ENCODE data around the gene TEKT2.

GRCh38 chr1:36108314-36108713, 24.4 kb downstream of the TEKT2 start:
- TF ChIP-seq EZH2phosphoT487 (IDR thresholded peaks at IDR 0.05; ENCODE audit: low read depth) (no peak), CTCF (IDR thresholded peaks at IDR 0.05; ENCODE audit: low read depth, low read length) (no peak)

All from OCI-LY3 (cell line).